Stimulated activated CD8-positive, alpha-beta memory T cell treated with anti-CD3 and anti-CD28 coated beads, Interleukin-15, amount 100 ng/mL, for 48 hours (primary cell): ENCODE data around the gene SMIM41.

Experiments used
- DNase-seq, 2 donors: peaks; one replicate each; pipeline ENCODE4 v3.0.0-alpha.2; 2020; ENCODE audit warnings: low read depth in 2 of 2

SMIM41 gene

GRCh38 chr12:52122540-52122871, 43.0 kb downstream of the SMIM41 start:
- DNase-seq: no peak

GRCh38 chr12:52122904-52123303, 43.4 kb downstream of the SMIM41 start:
- no peak for DNase-seq

- DNase-seq: no peak
These were observed 44.1 kb downstream of the SMIM41 start for GRCh38 chr12:52123487-52124186.

GRCh38 chr12:52125476-52125900, 46.0 kb downstream of the SMIM41 start:
- no peak for DNase-seq

- no peak for DNase-seq
These were observed 46.6 kb downstream of the SMIM41 start for GRCh38 chr12:52126050-52126604.

- DNase-seq: no peak
These were observed 47.4 kb downstream of the SMIM41 start for GRCh38 chr12:52126605-52127578.

GRCh38 chr12:52127683-52128450, 48.4 kb downstream of the SMIM41 start:
- DNase-seq: no peak

GRCh38 chr12:52130711-52131110, 51.2 kb downstream of the SMIM41 start:
- no peak for DNase-seq

GRCh38 chr12:52132754-52133161, 53.3 kb downstream of the SMIM41 start:
- DNase-seq: no peak

- DNase-seq: no peak
These were observed 58.2 kb downstream of the SMIM41 start for GRCh38 chr12:52137746-52138145.

- no peak for DNase-seq
These were observed 59.6 kb downstream of the SMIM41 start for GRCh38 chr12:52139147-52139546.

GRCh38 chr12:52139579-52140062, 60.1 kb downstream of the SMIM41 start:
- DNase-seq: no peak

GRCh38 chr12:52141306-52141705, 61.8 kb downstream of the SMIM41 start:
- no peak for DNase-seq

GRCh38 chr12:52141875-52142274, 62.4 kb downstream of the SMIM41 start:
- DNase-seq: no peak

- DNase-seq: no peak
These were observed 62.9 kb downstream of the SMIM41 start for GRCh38 chr12:52142431-52142830.

- DNase-seq: no peak
These were observed 65.2 kb downstream of the SMIM41 start for GRCh38 chr12:52144512-52145227.

- no peak for DNase-seq
These were observed 66.0 kb downstream of the SMIM41 start for GRCh38 chr12:52145228-52146088.

- no peak for DNase-seq
These were observed 66.8 kb downstream of the SMIM41 start for GRCh38 chr12:52146089-52146821.

GRCh38 chr12:52146822-52147366, 67.4 kb downstream of the SMIM41 start:
- no peak for DNase-seq
